ENCODE results near the gene MYH6. TPM values are rescaled to one million over a fixed set of nuclear protein-coding genes. Genes with fewer than 3 reads are reported as not detected.
"Not testable (repeated sequence)": the region's sequence is repeated elsewhere in the genome, so short reads cannot be mapped to it uniquely, and the experiment has no call there.

The MYH6 gene
- total RNA-seq, 2 donors from 2014 or later = 0.26 to 1.6 TPM

- H3K4me1 ChIP-seq = no peaks in the 10 kb centered on the region
- 76 to 78% methylated on average over 7 of the region's 7 CpGs for WGBS, 2 donors
- H3K9me3 ChIP-seq = no peaks in the 10 kb centered on the region
- no peak overlapping the region for H3K4me3 ChIP-seq
- ATAC-seq (no peak), DNase-seq (no peak)
- no peaks in the 10 kb centered on the region for H3K27me3 ChIP-seq
- TF ChIP-seq POLR2A (IDR thresholded peaks at IDR 0.05) = no peak
- TF ChIP-seq, protein P1, sequence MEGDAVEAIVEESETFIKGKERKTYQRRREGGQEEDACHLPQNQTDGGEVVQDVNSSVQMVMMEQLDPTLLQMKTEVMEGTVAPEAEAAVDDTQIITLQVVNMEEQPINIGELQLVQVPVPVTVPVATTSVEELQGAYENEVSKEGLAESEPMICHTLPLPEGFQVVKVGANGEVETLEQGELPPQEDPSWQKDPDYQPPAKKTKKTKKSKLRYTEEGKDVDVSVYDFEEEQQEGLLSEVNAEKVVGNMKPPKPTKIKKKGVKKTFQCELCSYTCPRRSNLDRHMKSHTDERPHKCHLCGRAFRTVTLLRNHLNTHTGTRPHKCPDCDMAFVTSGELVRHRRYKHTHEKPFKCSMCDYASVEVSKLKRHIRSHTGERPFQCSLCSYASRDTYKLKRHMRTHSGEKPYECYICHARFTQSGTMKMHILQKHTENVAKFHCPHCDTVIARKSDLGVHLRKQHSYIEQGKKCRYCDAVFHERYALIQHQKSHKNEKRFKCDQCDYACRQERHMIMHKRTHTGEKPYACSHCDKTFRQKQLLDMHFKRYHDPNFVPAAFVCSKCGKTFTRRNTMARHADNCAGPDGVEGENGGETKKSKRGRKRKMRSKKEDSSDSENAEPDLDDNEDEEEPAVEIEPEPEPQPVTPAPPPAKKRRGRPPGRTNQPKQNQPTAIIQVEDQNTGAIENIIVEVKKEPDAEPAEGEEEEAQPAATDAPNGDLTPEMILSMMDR (IDR thresholded peaks at IDR 0.05) = no peak
- no peaks in the 10 kb centered on the region for H3K36me3 ChIP-seq (replicated peaks in 1 of 2; ENCODE audit: insufficient read depth in 1 of 2, low read depth in 2 of 2)
- intact Hi-C loops (cut with DNase I) = no loop called here
- H3K27ac ChIP-seq = no peak overlapping the region
Observed at GRCh38 chr14:23392613-23393012, 15.5 kb downstream of the MYH6 start.

DNA sequence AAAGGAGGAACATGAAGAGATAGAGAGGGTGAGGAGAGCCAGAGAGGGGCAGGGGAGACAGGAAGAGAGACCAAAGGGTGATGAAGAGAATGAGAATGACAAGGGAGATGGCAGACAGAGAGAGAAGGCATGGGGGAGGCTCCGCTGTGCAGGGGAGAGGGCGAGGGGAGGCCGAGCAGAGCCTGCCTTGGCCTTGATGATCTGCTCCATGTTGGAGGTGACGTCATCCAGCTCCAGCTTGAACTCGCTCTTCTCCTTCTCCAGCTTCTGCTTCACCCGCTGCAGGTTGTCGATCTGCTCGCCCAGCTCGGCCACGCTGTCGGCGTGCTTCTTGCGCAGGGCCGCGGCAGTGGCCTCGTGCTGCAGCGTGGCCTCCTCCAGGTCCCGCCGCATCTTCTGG lies 18.2 kb downstream of the MYH6 start:
- intact Hi-C loops (cut with DNase I); H3K9me3 ChIP-seq; H3K27me3 ChIP-seq; H3K36me3 ChIP-seq (replicated peaks in 1 of 2; ENCODE audit: insufficient read depth in 1 of 2, low read depth in 2 of 2); H3K27ac ChIP-seq; ATAC-seq; H3K4me3 ChIP-seq; DNase-seq: not testable (repeated sequence)
- H3K4me1 ChIP-seq = peaks cover 14% of the 10 kb centered on the region
- 92 to 97% methylated on average over 3 to 5 of the region's 19 CpGs for WGBS, 2 donors

- WGBS, 2 donors = 76 to 78% methylated on average over 8 to 12 of the region's 12 CpGs
Observed at GRCh38 chr14:23389396-23389795, 18.7 kb downstream of the MYH6 start.

GRCh38 chr14:23388996-23389395 lies 19.1 kb downstream of the MYH6 start:
- ATAC-seq (no peak), DNase-seq (no peak)
- TF ChIP-seq POLR2A (IDR thresholded peaks at IDR 0.05) = no peak
- TF ChIP-seq, protein P1 (IDR thresholded peaks at IDR 0.05) = no peak
- Histone ChIP-seq H3K36me3 (replicated peaks in 1 of 2; ENCODE audit: insufficient read depth in 1 of 2, low read depth in 2 of 2) (no peaks in the 10 kb centered on the region), H3K27me3 (no peaks in the 10 kb centered on the region), H3K27ac (no peak overlapping the region), H3K4me1 (peaks cover 14% of the 10 kb centered on the region), H3K4me3 (no peak overlapping the region), H3K9me3 (no peaks in the 10 kb centered on the region)
- WGBS, 2 donors = 87 to 92% methylated on average over 8 of the region's 8 CpGs
- intact Hi-C loops (cut with DNase I) = no loop called here

More at GRCh38 chr14:23389396-23389795, 18.7 kb downstream of the MYH6 start:
- Histone ChIP-seq H3K9me3 (no peaks in the 10 kb centered on the region), H3K27me3 (no peaks in the 10 kb centered on the region), H3K27ac (no peak overlapping the region), H3K4me3 (no peak overlapping the region), H3K36me3 (replicated peaks in 1 of 2; ENCODE audit: insufficient read depth in 1 of 2, low read depth in 2 of 2) (no peaks in the 10 kb centered on the region), H3K4me1 (peaks cover 14% of the 10 kb centered on the region)
- no peak for ATAC-seq
- intact Hi-C loops (cut with DNase I) = no loop called here
- DNase-seq = no peak
- TF ChIP-seq, protein P1 (IDR thresholded peaks at IDR 0.05) = no peak
- no peak for TF ChIP-seq POLR2A (IDR thresholded peaks at IDR 0.05)

- WGBS, 2 donors = 76 to 81% methylated on average over 19 to 26 of the region's 26 CpGs
- no peak for ATAC-seq
- Histone ChIP-seq H3K27ac (no peak overlapping the region), H3K27me3 (no peaks in the 10 kb centered on the region), H3K4me3 (no peak overlapping the region), H3K36me3 (replicated peaks in 1 of 2; ENCODE audit: insufficient read depth in 1 of 2, low read depth in 2 of 2) (no peaks in the 10 kb centered on the region), H3K9me3 (no peaks in the 10 kb centered on the region), H3K4me1 (peaks cover 14% of the 10 kb centered on the region)
- no peak for DNase-seq
- TF ChIP-seq, protein P1 (IDR thresholded peaks at IDR 0.05) = no peak
- TF ChIP-seq POLR2A (IDR thresholded peaks at IDR 0.05) = no peak
- intact Hi-C loops (cut with DNase I) = no loop called here
Observed at GRCh38 chr14:23387916-23388882, 19.9 kb downstream of the MYH6 start.

Data from body of pancreas (tissue), 4 donors.